Stimulated activated CD8-positive, alpha-beta memory T cell treated with anti-CD3 and anti-CD28 coated beads, Interleukin-7, amount 100 ng/mL, for 24 hours (primary cell): ENCODE results near the gene MED15.
"Not testable (repeated sequence)": the region's sequence is repeated elsewhere in the genome, so short reads cannot be mapped to it uniquely, and the experiment has no call there.

Experiments
- DNase-seq: peaks from one replicate; pipeline ENCODE4 v3.0.0-alpha.2; 2020; ENCODE audit warnings: low read depth

Gene MED15

GRCh38 chr22:20531404-20532201 lies 24.2 kb downstream of the MED15 start:
- DNase-seq = no peak

GRCh38 chr22:20532256-20532993 lies 25.0 kb downstream of the MED15 start:
- DNase-seq = no peak

DNA sequence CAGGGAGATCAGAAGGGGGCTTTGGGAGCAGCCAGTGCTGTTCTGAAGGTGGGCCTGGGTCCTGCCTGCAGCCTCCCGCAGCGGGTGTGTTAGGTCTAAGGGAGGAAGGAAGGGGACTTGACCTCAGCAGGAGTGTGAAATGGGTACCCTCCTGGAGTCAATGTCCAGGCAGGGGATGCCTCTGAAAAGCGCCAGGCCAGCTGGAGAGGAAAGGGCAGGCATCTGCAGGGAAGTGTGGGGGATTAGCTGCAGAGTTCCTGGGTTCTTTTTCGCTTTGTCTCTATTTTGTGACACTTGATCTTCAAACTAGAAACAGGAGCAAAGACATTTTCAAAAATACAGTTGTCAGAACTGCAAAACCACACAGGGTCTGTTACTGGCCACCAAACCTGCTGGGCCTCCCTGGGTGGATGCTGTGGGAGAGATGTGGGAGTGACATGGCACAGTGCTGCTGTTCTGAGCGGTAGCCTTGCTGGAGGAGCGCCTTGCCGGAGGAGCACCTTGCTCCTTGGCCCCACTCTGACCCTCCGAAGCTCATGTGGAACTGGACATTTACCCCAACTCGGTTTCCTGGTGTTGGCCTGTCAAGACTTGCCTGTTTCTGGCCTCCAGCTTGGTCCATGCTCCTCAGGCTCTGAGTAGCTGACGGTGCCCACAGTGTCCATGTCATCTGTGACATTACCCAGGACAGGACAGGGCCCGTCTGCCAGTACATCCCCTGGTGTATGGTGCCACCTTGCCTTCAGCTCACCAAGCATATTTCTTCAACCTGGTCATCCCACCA lies 25.9 kb downstream of the MED15 start:
- no peak for DNase-seq

- DNase-seq = no peak
These were observed 26.5 kb downstream of the MED15 start for GRCh38 chr22:20533879-20534265.

GRCh38 chr22:20536590-20537324 lies 29.3 kb downstream of the MED15 start:
- DNase-seq = no peak

DNA sequence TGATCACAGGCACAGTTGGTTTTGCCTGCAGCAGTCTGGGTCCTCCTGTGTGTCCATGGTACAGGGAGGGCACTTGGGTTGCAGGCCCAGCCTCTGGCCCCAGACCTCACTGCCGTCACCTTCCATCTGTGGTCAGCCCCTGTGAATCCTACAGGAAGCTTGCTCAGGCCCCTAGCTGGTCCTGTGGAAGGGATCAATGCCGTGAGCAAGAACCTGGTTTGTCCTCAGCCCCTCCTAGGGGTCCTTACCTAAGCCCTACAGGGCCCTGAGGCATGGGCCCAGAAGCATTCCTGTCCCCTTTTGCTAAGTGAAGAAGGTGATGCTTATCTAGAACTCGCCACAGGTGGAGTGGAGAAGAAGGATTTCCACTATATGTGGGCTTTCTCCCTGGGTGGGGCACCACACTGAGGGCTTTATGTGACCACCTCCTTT lies 29.9 kb downstream of the MED15 start:
- DNase-seq = no peak

- DNase-seq = no peak
These were observed 30.6 kb downstream of the MED15 start for GRCh38 chr22:20537983-20538382.

- DNase-seq = not testable (repeated sequence)
These were observed 31.5 kb downstream of the MED15 start for GRCh38 chr22:20538875-20539274.

DNA sequence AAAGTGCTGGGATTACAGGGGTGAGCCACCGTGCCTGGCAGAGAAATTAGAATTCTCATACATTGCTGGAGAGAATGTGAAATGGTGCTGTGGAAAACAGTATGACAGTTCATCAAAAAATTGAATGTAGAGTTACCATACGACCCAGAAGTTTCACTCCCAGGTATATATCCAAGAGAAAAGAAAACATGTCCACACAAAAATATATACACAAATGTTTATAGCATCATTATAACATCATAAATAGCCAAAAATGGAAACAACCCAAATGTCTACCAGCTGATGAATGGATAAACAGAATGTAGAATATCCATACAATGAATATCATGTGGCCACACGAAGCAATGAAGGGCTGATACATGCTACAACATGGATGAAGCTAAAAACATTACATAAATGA lies 34.6 kb downstream of the MED15 start:
- no peak for DNase-seq

GRCh38 chr22:20542736-20543135 lies 35.3 kb downstream of the MED15 start:
- no peak for DNase-seq

DNA sequence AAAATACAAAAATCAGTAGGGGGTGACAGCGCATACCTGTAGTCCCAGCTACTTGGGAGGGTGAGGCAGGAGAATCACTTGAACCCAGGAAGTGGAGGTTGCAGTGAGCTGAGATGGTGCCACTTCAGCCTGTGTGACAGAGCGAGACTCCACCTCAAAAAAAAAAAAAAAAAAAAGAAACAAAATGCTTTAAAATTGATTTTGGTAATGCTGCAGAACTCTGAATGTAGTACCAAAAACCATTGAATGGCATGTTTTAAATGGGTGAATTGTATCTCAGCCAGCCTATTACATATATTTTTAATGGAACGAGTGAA lies 37.9 kb downstream of the MED15 start:
- not testable (repeated sequence) for DNase-seq

DNA sequence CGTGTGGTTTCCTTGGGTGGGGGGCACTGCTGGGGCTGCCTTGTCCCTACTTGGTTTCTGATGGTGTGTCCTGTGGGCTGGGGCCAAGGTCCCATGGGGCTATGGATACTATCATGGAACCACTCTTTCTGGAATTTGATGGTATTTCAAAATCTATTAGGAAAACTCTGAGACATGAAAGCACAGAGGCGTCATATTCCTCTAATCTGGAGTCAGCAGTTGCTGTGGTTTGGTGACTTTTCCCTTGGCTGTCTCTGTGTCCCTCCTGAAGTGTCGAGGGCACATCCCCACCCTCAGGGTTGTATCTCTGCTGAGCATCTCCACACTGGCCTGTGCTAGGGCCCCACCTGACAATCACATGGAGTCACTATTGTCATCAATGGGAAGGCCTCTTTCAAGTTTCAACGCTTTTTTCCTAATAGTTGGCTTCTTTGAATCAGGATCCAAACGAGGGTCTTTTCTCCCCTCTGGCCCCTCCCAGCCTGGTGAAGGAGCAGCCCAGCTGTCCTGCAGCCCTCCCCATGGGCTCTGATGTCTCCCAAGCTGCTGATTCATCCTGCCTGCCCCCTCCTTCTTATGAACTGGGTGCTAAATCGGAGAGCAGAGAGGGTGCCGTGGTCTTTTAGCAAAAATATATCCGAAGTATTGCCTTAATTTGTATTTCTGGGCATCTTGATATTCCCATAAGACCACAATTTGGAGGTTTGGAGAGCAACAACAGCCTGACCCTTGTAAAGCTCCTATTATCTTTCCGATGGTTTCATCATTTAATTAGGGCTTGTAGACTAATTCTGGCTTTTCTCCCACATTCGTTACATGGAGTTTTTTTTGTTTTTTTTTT lies 38.5 kb downstream of the MED15 start:
- DNase-seq = no peak

DNA sequence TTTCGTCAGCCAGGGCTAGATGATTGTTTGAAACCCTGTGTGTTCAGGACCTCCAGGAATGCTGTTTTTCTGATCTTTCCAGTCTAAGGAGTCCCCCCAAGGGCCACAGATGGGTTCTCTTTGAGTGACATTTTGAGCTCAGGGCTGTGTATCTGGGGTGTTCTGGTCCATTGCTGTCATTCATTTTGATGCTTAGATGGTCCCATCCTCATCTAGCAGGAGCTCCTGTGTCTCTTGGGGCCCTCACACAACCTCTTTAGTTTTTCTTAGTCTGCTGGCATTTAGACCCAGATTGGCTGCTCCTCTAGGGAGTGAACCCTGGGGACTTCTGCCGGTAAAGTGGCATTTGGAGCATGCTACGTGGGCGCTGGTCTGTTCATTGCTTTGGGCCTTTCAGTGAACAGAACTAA lies 39.1 kb downstream of the MED15 start:
- DNase-seq = no peak

DNA sequence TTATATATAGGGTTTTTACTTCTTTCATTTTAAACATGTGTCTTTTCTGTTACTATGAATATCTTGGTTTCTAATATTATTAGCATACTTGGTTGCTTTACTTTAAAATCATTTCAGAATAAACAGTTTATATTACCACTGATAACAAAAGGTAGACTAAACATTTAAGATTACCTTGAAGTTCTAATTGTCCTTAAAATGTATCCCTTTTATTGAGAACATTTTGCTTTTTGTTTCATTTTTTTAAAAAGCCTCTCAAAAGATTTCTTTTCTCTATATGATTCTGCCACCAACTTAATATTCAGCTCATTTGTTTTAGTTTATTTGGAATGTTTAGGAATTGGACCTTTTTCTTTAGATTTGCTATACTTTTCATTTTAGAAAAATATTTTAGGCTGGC lies 39.6 kb downstream of the MED15 start:
- no peak for DNase-seq

- no peak for DNase-seq
These were observed 41.4 kb downstream of the MED15 start for GRCh38 chr22:20548806-20549205.

DNA sequence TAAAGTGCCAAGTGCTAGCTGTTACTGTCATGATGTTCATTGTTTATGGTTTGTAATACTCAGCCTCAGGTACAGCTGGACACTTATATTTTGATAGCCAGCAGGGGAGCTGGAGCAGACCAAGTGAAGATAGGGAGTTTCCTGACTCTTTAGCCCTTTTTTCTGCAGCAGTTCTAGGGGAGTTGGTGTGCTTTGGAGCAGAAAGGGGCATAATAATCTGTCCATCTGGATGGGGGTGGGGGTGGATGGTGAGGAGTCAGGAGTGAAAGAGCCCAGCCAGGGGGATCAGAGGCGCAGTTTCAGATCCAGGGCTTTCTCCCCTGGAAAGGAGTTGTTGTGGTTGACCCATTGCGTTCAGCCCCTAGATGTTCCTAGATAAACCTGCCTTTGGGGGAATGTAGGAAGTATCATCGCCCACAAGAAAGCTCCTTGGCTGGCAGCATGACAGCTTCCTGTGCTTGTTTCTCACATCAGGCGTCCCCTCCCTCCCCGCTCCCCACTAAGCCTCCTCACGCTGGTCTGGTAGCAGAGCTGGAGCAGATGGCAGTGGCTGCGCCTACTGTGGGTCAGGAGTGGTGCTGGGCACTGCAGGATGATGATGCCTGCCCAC lies 41.9 kb downstream of the MED15 start:
- no peak for DNase-seq

DNA sequence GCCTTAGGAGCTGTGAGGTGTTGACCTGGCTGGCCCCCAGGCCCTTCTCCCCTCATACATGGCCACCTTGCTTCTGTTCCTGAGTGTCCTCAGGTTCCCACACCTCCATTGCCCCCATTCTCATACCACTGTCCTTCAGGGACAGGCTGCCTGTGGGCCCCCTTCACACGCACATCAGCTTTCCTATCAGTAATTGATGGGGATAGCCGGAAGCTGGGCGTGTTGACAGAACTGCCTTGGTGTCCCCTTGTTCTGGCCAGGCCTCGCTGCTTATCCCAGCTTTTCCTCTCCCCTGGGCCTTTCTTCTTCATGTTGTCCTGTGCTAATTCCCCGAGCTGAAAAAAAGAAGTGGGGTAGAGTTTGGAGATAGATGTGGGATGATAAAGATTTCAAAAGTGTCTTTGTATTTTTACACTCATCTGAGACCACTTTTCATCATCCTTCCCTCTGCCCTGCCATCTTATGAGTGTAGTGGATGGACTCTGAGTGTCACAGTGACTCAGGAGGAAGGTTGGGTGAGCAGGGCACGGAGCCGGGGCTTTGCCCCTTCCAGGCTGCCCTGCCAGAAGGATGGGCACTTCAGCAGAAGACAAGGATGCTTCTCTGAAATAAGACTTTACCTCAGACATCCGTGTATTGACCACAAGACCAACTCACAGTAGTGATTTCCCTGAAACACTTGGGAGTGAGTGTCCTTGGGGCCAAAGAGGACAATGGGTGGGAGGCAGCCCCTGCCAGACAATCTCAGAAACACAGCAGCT lies 42.8 kb downstream of the MED15 start:
- no peak for DNase-seq

DNA sequence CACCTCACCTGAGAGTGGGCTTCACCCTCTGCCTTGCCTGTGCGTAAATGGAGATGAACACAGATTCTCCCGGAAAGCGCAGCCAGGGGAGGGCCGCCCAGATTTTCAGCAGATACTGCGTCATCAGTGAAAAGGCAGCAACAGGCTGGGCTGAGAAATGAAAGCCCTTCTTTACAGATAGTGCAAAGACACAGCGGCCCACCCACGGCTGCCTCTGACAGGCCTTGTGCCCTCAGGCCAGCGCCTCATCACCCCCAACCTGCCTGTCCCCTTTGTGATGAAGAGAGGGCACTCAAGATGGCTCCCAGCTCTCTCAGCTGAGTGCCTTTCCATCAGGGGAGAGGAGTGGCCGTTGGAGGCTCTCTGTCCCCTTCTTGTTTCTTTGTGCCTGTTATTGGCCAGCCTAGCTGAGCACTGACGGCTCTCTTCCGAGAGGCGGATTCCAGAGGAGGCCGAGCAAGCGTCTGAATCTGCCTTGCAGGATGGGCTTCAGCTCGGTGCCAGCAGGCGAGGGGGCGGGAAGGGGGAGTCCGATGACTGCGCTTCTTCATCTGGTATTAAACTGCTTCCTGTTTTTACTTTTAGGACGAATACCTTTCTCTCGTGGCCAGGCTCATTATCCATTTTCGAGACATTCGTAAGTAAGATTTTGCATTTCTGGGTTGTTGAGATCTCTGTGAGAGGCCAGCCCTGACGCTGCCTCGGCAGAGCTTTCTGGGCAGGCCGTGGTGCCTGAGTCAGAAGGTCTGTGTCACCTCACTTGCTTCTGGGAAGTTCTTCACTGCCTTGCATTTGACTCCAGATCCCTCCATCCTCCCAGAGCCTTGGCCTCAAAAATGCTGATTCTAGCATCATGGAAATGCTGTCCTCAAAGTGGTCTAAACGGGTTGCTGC lies 43.7 kb downstream of the MED15 start:
- no peak for DNase-seq
